Measurements from ENCODE around the gene MINAR1. TPM values are rescaled to one million over a fixed set of nuclear protein-coding genes. Genes with fewer than 3 reads are reported as not detected.
A peak's percentile ranks its signal among the peaks of the same experiment; 100 is the strongest.

MINAR1 gene
- 0.56 TPM for polyA plus RNA-seq (2013, experiment 1 of 2)
- polyA plus RNA-seq (2013, experiment 2 of 2) = 0.55 TPM

- peak within 1 kb of the TSS; percentile 79 for H3K4me2 ChIP-seq (ENCODE audit: insufficient read depth, low read length, poor library complexity, severe bottlenecking)
- H4K91ac ChIP-seq (ENCODE audit: low read depth, low read length, poor library complexity) = no peak within 1 kb of the TSS
- no peak within 1 kb of the TSS for H3K23ac ChIP-seq (ENCODE audit: low read depth, low read length, poor library complexity)
- peak; percentile 61 for DNase-seq (ENCODE audit: low spot score)
- peak within 1 kb of the TSS; percentile 93 for H2AFZ ChIP-seq (ENCODE audit: low read length)
- H3K4me3 ChIP-seq (ENCODE audit: low read length in 2 of 2) = peak within 1 kb of the TSS; percentile 46 to 83
- H3K27ac ChIP-seq (replicated peaks; ENCODE audit: low read length) = no peak within 1 kb of the TSS
- no peak within 1 kb of the TSS for H2BK5ac ChIP-seq (ENCODE audit: low read length)
- no peak within 1 kb of the TSS for H2BK120ac ChIP-seq (ENCODE audit: low read depth, low read length)
- H2BK12ac ChIP-seq (ENCODE audit: low read length) = no peak within 1 kb of the TSS
- H3K79me1 ChIP-seq (ENCODE audit: low read depth, low read length) = no peaks in the 10 kb centered on the region
- peaks cover 6 to 22% of the 10 kb centered on the region in 2 donors for H3K4me1 ChIP-seq (ENCODE audit: control insufficient read depth in 2 of 2, insufficient read depth in 1 of 2, low read depth in 1 of 2, low read length in 2 of 2)
- peak within 1 kb of the TSS; percentile 71 for H3K9ac ChIP-seq (ENCODE audit: low read depth, low read length, poor library complexity)
- H3K18ac ChIP-seq (ENCODE audit: low read length) = peak within 1 kb of the TSS; percentile 49
- peaks cover 4 to 88% (median 54%) of the 10 kb centered on the region in 3 experiments for H3K27me3 ChIP-seq (ENCODE audit: control insufficient read depth in 3 of 3, insufficient read depth in 3 of 3, low read depth in 1 of 3, low read length in 3 of 3)
- H3K36me3 ChIP-seq (replicated peaks in 1 of 2; ENCODE audit: control insufficient read depth in 2 of 2, insufficient read depth in 2 of 2, low read length in 2 of 2) = no peaks in the 10 kb centered on the region
- no peaks in the 10 kb centered on the region for H3K9me3 ChIP-seq (replicated peaks in 1 of 2; ENCODE audit: control insufficient read depth in 2 of 2, insufficient read depth in 1 of 2, low read depth in 1 of 2, low read length in 2 of 2)
- no peak within 1 kb of the TSS for H4K8ac ChIP-seq (ENCODE audit: low read depth, low read length)
- peak within 1 kb of the TSS; percentile 38 for H3K14ac ChIP-seq (ENCODE audit: low read length)
- no peak within 1 kb of the TSS for H2AK5ac ChIP-seq (ENCODE audit: low read depth, low read length)
- WGBS, 2 donors (ENCODE audit: extremely low coverage in 2 of 2, insufficient read length in 2 of 2, insufficient replicate concordance in 1 of 2) = no CpG with 5 or more reads among the region's 84 CpGs
- H2BK15ac ChIP-seq (ENCODE audit: low read length) = no peak within 1 kb of the TSS
- H3K4ac ChIP-seq (ENCODE audit: low read length) = no peak within 1 kb of the TSS
Observed at GRCh38 chr15:79431636-79432344, at the start of gene MINAR1. TSS of gene MINAR1 (plus strand) at chr15:79432336. CDS start at chr15:79456148, 23,812 bp downstream.

GRCh38 chr15:79394231-79394630 lies 37.9 kb upstream of the MINAR1 start:
- no peak overlapping the region for H3K14ac ChIP-seq (ENCODE audit: low read length)
- DNase-seq (ENCODE audit: low spot score) = no peak
- H2BK15ac ChIP-seq (ENCODE audit: low read length) = no peak overlapping the region
- no peak overlapping the region for H3K4ac ChIP-seq (ENCODE audit: low read length)
- H2BK5ac ChIP-seq (ENCODE audit: low read length) = no peak overlapping the region
- no peaks in the 10 kb centered on the region for H3K4me1 ChIP-seq (ENCODE audit: control insufficient read depth in 2 of 2, insufficient read depth in 1 of 2, low read depth in 1 of 2, low read length in 2 of 2)
- H4K8ac ChIP-seq (ENCODE audit: low read depth, low read length) = no peak overlapping the region
- no peak overlapping the region for H3K4me2 ChIP-seq (ENCODE audit: insufficient read depth, low read length, poor library complexity, severe bottlenecking)
- no peaks in the 10 kb centered on the region for H3K9me3 ChIP-seq (replicated peaks in 1 of 2; ENCODE audit: control insufficient read depth in 2 of 2, insufficient read depth in 1 of 2, low read depth in 1 of 2, low read length in 2 of 2)
- no peak overlapping the region for H3K27ac ChIP-seq (replicated peaks; ENCODE audit: low read length)
- no peak overlapping the region for H3K9ac ChIP-seq (ENCODE audit: low read depth, low read length, poor library complexity)
- H3K4me3 ChIP-seq (ENCODE audit: low read length in 2 of 2) = no peak overlapping the region
- H2BK120ac ChIP-seq (ENCODE audit: low read depth, low read length) = no peak overlapping the region
- H4K91ac ChIP-seq (ENCODE audit: low read depth, low read length, poor library complexity) = no peak overlapping the region
- no peaks in the 10 kb centered on the region for H3K79me1 ChIP-seq (ENCODE audit: low read depth, low read length)
- H3K36me3 ChIP-seq (replicated peaks in 1 of 2; ENCODE audit: control insufficient read depth in 2 of 2, insufficient read depth in 2 of 2, low read length in 2 of 2) = no peaks in the 10 kb centered on the region
- H2AK5ac ChIP-seq (ENCODE audit: low read depth, low read length) = no peak overlapping the region
- no peak overlapping the region for H3K18ac ChIP-seq (ENCODE audit: low read length)
- WGBS, 2 donors (ENCODE audit: extremely low coverage in 2 of 2, insufficient read length in 2 of 2, insufficient replicate concordance in 1 of 2) = no CpG with 5 or more reads among the region's 4 CpGs
- H2BK12ac ChIP-seq (ENCODE audit: low read length) = no peak overlapping the region
- H3K27me3 ChIP-seq (ENCODE audit: control insufficient read depth in 3 of 3, insufficient read depth in 3 of 3, low read depth in 1 of 3, low read length in 3 of 3) = no peaks in the 10 kb centered on the region
- H2AFZ ChIP-seq (ENCODE audit: low read length) = no peak overlapping the region
- H3K23ac ChIP-seq (ENCODE audit: low read depth, low read length, poor library complexity) = no peak overlapping the region

GRCh38 chr15:79396850-79397249 lies 35.3 kb upstream of the MINAR1 start:
- Histone ChIP-seq H3K27ac (replicated peaks; ENCODE audit: low read length) (no peak overlapping the region), H2BK120ac (ENCODE audit: low read depth, low read length) (no peak overlapping the region), H2BK12ac (ENCODE audit: low read length) (no peak overlapping the region), H3K79me1 (ENCODE audit: low read depth, low read length) (no peaks in the 10 kb centered on the region), H2AK5ac (ENCODE audit: low read depth, low read length) (no peak overlapping the region), H3K4me2 (ENCODE audit: insufficient read depth, low read length, poor library complexity, severe bottlenecking) (no peak overlapping the region), H3K14ac (ENCODE audit: low read length) (no peak overlapping the region), H3K23ac (ENCODE audit: low read depth, low read length, poor library complexity) (no peak overlapping the region), H2BK5ac (ENCODE audit: low read length) (no peak overlapping the region), H2AFZ (ENCODE audit: low read length) (no peak overlapping the region), H3K4me1 (ENCODE audit: control insufficient read depth in 2 of 2, insufficient read depth in 1 of 2, low read depth in 1 of 2, low read length in 2 of 2) (no peaks in the 10 kb centered on the region), H4K91ac (ENCODE audit: low read depth, low read length, poor library complexity) (no peak overlapping the region), H3K9ac (ENCODE audit: low read depth, low read length, poor library complexity) (no peak overlapping the region), H4K8ac (ENCODE audit: low read depth, low read length) (no peak overlapping the region), H3K4me3 (ENCODE audit: low read length in 2 of 2) (no peak overlapping the region), H3K36me3 (replicated peaks in 1 of 2; ENCODE audit: control insufficient read depth in 2 of 2, insufficient read depth in 2 of 2, low read length in 2 of 2) (no peaks in the 10 kb centered on the region), H3K9me3 (replicated peaks in 1 of 2; ENCODE audit: control insufficient read depth in 2 of 2, insufficient read depth in 1 of 2, low read depth in 1 of 2, low read length in 2 of 2) (no peaks in the 10 kb centered on the region), H3K27me3 (ENCODE audit: control insufficient read depth in 3 of 3, insufficient read depth in 3 of 3, low read depth in 1 of 3, low read length in 3 of 3) (no peaks in the 10 kb centered on the region), H3K4ac (ENCODE audit: low read length) (no peak overlapping the region), H3K18ac (ENCODE audit: low read length) (no peak overlapping the region), H2BK15ac (ENCODE audit: low read length) (no peak overlapping the region)
- no CpG with 5 or more reads among the region's 6 CpGs for WGBS, 2 donors (ENCODE audit: extremely low coverage in 2 of 2, insufficient read length in 2 of 2, insufficient replicate concordance in 1 of 2)
- DNase-seq (ENCODE audit: low spot score) = no peak

GRCh38 chr15:79397269-79397910 lies 34.7 kb upstream of the MINAR1 start:
- Histone ChIP-seq H3K4ac (ENCODE audit: low read length) (no peak overlapping the region), H2BK12ac (ENCODE audit: low read length) (no peak overlapping the region)
- no CpG with 5 or more reads among the region's 3 CpGs for WGBS, 2 donors (ENCODE audit: extremely low coverage in 2 of 2, insufficient read length in 2 of 2, insufficient replicate concordance in 1 of 2)

More at GRCh38 chr15:79397269-79397910, 34.7 kb upstream of the MINAR1 start:
- Histone ChIP-seq H3K14ac (ENCODE audit: low read length) (no peak overlapping the region), H3K27ac (replicated peaks; ENCODE audit: low read length) (no peak overlapping the region), H3K9me3 (replicated peaks in 1 of 2; ENCODE audit: control insufficient read depth in 2 of 2, insufficient read depth in 1 of 2, low read depth in 1 of 2, low read length in 2 of 2) (no peaks in the 10 kb centered on the region), H3K4me2 (ENCODE audit: insufficient read depth, low read length, poor library complexity, severe bottlenecking) (no peak overlapping the region), H2AFZ (ENCODE audit: low read length) (no peak overlapping the region), H3K4me3 (ENCODE audit: low read length in 2 of 2) (no peak overlapping the region), H3K9ac (ENCODE audit: low read depth, low read length, poor library complexity) (no peak overlapping the region), H4K91ac (ENCODE audit: low read depth, low read length, poor library complexity) (no peak overlapping the region), H3K18ac (ENCODE audit: low read length) (no peak overlapping the region), H2BK15ac (ENCODE audit: low read length) (no peak overlapping the region), H3K23ac (ENCODE audit: low read depth, low read length, poor library complexity) (no peak overlapping the region), H2BK5ac (ENCODE audit: low read length) (no peak overlapping the region), H2BK120ac (ENCODE audit: low read depth, low read length) (no peak overlapping the region), H3K36me3 (replicated peaks in 1 of 2; ENCODE audit: control insufficient read depth in 2 of 2, insufficient read depth in 2 of 2, low read length in 2 of 2) (no peaks in the 10 kb centered on the region), H2AK5ac (ENCODE audit: low read depth, low read length) (no peak overlapping the region), H4K8ac (ENCODE audit: low read depth, low read length) (no peak overlapping the region), H3K79me1 (ENCODE audit: low read depth, low read length) (no peaks in the 10 kb centered on the region), H3K4me1 (ENCODE audit: control insufficient read depth in 2 of 2, insufficient read depth in 1 of 2, low read depth in 1 of 2, low read length in 2 of 2) (no peaks in the 10 kb centered on the region), H3K27me3 (ENCODE audit: control insufficient read depth in 3 of 3, insufficient read depth in 3 of 3, low read depth in 1 of 3, low read length in 3 of 3) (no peaks in the 10 kb centered on the region)
- DNase-seq (ENCODE audit: low spot score) = no peak

All from neuronal stem cell (in vitro differentiated cells).